Muscle of back (tissue), 11 donors: ENCODE results near the gene IQCK. TPM values are rescaled to one million over a fixed set of nuclear protein-coding genes. Genes with fewer than 3 reads are reported as not detected.

Experiments
- DNase-seq, 3 donors: peaks; one replicate each; pipeline versions ENCODE4 v3.0.0 to v3.0.0-alpha.2; 2013
- polyA plus RNA-seq, 10 donors: library from polyadenylated mRNA; unstranded; fragments of 120-200 nt; gene quantifications; one replicate each; pipeline ENCODE4 v1.2.1, GENCODE V29; 2013; ENCODE audit not compliant: insufficient read length in 10 of 10

IQCK gene
- polyA plus RNA-seq, 10 donors: 11.2 to 20.1 (median 14.1) TPM

GRCh38 chr16:19883296-19883965 lies 165.4 kb downstream of the IQCK start:
- DNase-seq: peak; percentile 51 to 87 (median 62)

GRCh38 chr16:19883966-19884485 lies 166.0 kb downstream of the IQCK start:
- DNase-seq: peak; percentile 10 to 72 (median 36)

GRCh38 chr16:19884611-19885450 lies 166.8 kb downstream of the IQCK start, which contains the start of gene GPRC5B:
Gene GPRC5B, minus strand, starts transcription at chr16:19884848. Its CDS starts 12,003 bp downstream, at chr16:19872845.
- peak; percentile 43 to 84 (median 74) for DNase-seq

DNA sequence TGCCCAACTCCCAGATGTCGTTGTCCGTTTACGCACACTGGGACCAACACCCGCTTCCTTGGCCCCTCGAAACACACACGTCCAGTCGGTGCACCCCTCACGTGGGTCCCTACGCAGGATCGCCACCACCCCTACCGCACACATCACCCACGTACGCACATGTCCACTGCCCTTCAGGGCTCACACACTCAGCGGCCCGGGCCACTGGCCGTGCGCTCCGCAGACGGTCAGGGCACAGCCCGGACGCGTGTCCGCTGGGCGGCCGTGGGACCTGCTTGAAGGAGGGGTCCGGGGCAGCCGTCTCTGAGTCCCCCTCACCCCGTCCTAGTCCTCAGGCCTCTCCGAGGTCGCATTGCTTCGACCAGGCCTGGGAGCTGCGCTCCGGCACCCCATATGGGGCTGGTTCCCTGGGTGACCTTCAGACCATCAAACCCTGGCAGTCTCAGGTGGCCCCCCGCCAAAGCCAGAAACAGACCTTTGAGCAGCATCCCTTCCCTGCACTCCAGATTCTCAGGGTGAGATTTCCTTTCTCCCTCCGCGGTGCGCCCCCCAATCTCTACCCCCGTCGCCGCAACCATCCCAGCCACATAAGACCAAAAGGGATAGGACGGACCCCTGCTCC lies 167.5 kb downstream of the IQCK start:
- peak in 2 of 3 donors; percentile 13 to 38 for DNase-seq

DNA sequence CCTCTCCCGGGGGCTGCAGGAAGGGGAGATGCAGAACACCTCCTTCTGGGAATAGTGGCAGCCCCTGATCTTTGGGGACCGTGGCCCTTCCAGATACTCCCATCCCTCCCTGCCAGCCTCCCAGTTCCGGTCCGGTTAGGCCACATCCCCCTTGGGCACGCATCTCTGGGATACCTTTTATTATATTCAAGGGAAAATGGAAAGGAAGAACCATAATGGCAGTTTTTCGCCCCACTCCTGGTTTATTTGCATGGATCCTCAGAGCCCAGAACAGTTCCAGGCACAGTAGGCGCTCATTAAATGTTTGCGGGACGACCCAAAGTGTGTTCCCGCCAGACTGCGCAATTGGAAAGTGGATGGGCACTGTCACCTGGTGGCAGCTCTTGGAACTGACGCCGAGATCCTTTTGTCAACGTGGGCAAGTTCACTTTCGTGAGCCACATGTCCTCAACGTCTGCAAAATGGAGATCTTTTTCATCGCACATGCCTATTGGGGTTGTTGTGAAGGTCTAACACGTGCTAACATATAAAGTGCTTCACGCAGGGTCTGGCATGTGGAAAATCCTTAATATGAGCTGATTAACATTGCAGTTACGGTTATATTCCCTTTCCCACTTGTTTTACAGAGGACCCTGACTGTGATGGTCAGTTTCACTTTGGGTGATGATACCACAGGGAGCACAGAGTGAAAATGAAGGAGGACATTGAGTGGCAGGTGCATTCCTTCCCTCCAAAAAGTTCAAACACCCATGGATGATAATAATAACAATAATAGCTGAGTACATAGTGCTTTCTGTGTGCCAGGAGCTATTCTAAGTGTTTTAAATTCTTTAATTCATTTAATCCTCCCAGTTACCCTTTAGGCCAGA lies 168.2 kb downstream of the IQCK start:
- DNase-seq: peak; percentile 75 to 92 (median 88)

DNA sequence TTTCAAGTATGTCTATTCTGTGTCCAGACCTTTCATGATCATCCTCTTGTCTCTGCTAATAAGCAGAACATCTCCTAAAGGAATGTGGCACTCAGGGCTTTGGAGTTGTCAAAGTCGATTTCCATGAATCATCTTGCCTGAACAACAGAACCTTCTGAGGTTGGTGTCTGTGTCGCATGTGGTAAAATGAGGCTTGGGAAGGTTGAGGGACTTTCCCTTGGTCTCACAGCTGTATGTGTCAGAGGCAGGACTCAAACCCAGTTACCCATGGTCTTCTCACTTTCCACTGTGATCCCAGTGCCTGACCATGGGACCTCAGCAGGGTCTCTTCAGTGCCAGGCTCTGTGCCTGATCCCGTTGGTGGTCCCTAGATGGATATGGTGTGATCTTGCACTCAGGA lies 170.8 kb downstream of the IQCK start:
- no peak for DNase-seq

DNA sequence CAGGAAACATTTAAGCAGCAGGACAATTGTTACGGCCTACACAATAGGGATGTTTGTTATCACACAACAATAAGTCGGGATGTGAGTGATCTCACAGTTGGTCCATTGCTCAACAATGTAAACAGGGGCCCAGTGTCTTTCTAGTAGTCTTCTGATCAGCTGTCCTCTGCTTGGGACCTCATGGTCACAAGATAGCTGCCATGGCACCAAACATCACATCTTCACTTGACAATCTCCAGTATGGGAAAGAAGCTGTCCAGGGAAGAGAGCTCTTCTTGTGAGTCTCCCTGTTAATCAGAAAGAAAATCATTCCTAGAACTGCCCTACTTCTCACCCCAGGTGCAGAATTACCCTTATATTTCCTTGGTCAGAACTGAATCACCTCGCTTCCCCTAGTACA lies 172.8 kb downstream of the IQCK start:
- no peak for DNase-seq

DNA sequence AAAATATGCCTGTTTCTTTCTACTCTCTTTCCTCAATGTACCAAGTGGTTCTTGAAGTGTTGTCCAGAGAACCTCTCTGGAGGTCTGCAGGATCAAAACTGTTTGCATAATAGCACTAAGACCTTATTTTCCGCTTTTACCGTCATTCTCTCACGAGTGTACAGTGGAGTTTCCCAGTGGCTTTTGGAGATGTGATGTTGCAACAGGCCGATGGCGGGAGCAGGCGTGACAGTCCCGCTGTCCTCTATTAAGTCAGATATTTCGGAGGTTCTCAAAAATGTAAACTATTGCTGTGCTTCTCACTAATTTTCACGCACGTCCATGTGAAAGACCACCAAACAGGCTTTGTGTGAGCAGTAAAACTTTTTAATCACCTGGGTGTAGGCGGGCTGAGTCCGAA lies 174.8 kb downstream of the IQCK start:
- DNase-seq: no peak

DNA sequence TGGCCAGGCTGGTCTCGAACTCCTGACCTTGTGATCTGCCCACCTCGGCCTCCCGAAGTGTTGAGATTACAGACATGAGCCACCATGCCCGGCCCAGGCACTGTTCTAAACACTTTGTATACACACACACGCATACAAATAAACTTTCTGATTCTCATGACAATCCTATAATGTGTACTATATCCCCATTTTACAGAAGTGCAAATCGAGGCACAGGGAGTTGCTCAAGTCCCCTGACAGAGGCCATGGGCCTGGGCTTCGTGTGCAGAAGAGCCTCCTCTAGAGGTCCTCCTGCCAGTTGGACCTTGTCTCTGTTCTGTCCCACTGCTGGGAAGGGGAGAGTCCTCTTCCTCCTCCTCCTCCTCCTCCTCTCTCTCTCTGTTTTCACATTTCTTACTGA lies 176.5 kb downstream of the IQCK start:
- DNase-seq: no peak

DNA sequence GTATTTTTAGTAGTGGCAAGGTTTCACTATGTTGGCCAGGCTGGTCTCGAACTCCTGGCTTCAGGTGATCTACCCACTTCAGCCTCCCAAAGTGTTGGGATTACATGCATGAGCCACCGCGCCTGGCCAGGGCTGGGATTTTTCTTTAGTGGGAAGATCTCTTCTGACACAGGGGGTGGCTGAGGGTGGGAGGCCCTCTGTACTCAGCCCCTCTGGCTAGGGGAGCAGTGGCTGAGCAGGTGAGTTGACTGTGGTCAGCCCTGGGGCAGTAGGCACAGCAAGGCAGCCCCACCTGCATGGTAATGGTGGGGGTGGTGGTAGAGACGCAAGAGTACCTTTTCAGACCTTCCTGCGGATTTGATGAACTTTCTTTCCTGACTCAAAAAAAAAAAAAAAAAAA lies 178.9 kb downstream of the IQCK start:
- no peak for DNase-seq

- DNase-seq: no peak
Measured at GRCh38 chr16:19898166-19898565, 180.1 kb downstream of the IQCK start.

- DNase-seq: peak; percentile 40 to 67 (median 46)
Measured at GRCh38 chr16:19898924-19899604, 181.0 kb downstream of the IQCK start.

GRCh38 chr16:19899605-19899955 lies 181.5 kb downstream of the IQCK start:
- no peak for DNase-seq

- DNase-seq: no peak
Measured at GRCh38 chr16:19901164-19901563, 183.1 kb downstream of the IQCK start.

GRCh38 chr16:19907161-19907992 lies 189.3 kb downstream of the IQCK start:
- DNase-seq: peak; percentile 43 to 76 (median 75)
